Measurements from ENCODE around the gene TLR2.

DNA sequence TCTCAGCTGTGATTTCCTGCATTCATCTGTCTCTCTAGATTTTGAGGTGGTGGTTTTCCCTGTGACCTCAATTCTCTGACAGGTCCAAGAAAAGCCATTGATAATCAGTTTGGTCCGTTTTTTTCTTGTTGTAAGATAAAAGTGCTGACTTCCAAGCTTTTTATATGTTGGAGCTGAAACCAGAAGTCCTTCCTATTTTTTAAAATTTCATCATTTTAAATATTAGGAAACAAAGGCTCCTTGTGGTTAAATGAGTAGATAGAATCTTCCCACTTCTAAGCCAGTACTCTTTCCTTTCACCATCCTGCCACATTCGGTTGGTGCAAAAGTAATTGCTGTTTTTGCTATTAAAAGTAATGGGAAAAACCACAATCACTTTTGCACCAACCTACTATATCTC lies 57.5 kb downstream of the TLR2 start:
- TF ChIP-seq, protein P1, sequence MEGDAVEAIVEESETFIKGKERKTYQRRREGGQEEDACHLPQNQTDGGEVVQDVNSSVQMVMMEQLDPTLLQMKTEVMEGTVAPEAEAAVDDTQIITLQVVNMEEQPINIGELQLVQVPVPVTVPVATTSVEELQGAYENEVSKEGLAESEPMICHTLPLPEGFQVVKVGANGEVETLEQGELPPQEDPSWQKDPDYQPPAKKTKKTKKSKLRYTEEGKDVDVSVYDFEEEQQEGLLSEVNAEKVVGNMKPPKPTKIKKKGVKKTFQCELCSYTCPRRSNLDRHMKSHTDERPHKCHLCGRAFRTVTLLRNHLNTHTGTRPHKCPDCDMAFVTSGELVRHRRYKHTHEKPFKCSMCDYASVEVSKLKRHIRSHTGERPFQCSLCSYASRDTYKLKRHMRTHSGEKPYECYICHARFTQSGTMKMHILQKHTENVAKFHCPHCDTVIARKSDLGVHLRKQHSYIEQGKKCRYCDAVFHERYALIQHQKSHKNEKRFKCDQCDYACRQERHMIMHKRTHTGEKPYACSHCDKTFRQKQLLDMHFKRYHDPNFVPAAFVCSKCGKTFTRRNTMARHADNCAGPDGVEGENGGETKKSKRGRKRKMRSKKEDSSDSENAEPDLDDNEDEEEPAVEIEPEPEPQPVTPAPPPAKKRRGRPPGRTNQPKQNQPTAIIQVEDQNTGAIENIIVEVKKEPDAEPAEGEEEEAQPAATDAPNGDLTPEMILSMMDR (conservative IDR thresholded peaks at IDR 0.05), result no peak
- no peak for TF ChIP-seq ZFX (IDR thresholded peaks at IDR 0.05)
